HG03039 (cell line): ENCODE measurements around the gene NPM3.

Experiments
- ATAC-seq: cut with Tn5 transposase; IDR thresholded peaks from one replicate; pipeline ENCODE4 v1.9.1; 2021; ENCODE audit warnings: mild to moderate bottlenecking, moderate library complexity; ENCODE audit not compliant: unreplicated experiment

Gene NPM3

GRCh38 chr10:101775273-101776160 is 7.7 kb downstream of the NPM3 start, which contains the start of gene FGF8:
TSS of gene FGF8 (minus strand) at chr10:101776114. CDS start at chr10:101775900, 214 bp downstream.
- no peak for ATAC-seq

- no peak for ATAC-seq
Measured at GRCh38 chr10:101774589-101775272, 8.5 kb downstream of the NPM3 start.

- ATAC-seq: no peak
Measured at GRCh38 chr10:101773923-101774588, 9.2 kb downstream of the NPM3 start.

GRCh38 chr10:101772895-101773761 is 10.1 kb downstream of the NPM3 start:
- no peak for ATAC-seq

GRCh38 chr10:101772017-101772894 is 11.0 kb downstream of the NPM3 start:
- no peak for ATAC-seq

GRCh38 chr10:101771380-101771779 is 11.9 kb downstream of the NPM3 start:
- ATAC-seq: no peak

- ATAC-seq: no peak
Measured at GRCh38 chr10:101770331-101771215, 12.7 kb downstream of the NPM3 start.

- no peak for ATAC-seq
Measured at GRCh38 chr10:101769541-101770180, 13.6 kb downstream of the NPM3 start.

- no peak for ATAC-seq
Measured at GRCh38 chr10:101768791-101769170, 14.5 kb downstream of the NPM3 start.

GRCh38 chr10:101767966-101768790 is 15.1 kb downstream of the NPM3 start:
- ATAC-seq: no peak

- ATAC-seq: no peak
Measured at GRCh38 chr10:101767600-101767945, 15.7 kb downstream of the NPM3 start.

- no peak for ATAC-seq
Measured at GRCh38 chr10:101766753-101767599, 16.3 kb downstream of the NPM3 start.

- no peak for ATAC-seq
Measured at GRCh38 chr10:101766306-101766705, 16.9 kb downstream of the NPM3 start.

- ATAC-seq: no peak
Measured at GRCh38 chr10:101763141-101763846, 20.0 kb downstream of the NPM3 start.

GRCh38 chr10:101762736-101763135 is 20.5 kb downstream of the NPM3 start:
- ATAC-seq: no peak

GRCh38 chr10:101761226-101761625 is 22.0 kb downstream of the NPM3 start:
- no peak for ATAC-seq
